NCI-H1436 treated with DMSO at 0.1 percent for 48 hours (cell line): ENCODE measurements around the gene NAV2.

Source experiments
- DNase-seq: peaks from one replicate; lab custom pipeline; 2025; lab: John Stamatoyannopoulos, UW

Gene NAV2

DNA sequence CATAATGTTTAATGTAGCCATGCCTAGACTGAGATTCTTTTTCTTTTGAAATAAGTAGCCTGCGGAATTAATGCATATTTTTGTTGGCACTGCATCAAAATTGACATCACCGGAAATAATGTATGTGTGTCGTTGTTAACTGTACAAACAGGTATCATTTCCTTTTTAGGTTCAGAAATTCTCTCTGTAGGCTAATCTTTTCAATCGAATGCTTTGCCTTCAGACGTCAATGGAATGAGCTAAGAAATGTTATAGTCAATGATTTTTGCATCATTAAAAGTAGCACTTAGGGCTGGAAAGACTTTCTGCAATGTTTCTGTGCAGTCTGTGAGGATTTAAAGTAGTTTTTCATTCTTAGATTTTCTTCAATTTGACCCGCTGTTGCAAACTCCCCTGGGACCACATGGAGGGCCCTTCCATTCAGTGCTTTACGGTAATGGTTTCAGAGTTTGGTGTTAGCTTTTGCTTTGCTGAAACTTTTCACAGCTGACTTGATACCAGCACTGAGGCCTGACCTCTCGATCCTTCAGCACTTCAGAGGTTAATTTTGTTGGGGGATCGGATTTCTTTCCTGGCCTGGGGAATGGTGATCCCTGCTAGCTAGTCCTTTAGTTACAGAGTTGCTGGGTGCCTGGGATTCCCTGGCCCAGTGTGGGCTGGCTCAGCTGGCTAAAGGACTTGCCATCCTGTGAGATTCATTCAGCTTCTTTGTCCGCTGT, 309.9 kb downstream of the NAV2 start:
- no peak for DNase-seq

GRCh38 chr11:20023082-20023426, 310.4 kb downstream of the NAV2 start:
- DNase-seq = no peak

- DNase-seq = no peak
These were observed 311.7 kb downstream of the NAV2 start for GRCh38 chr11:20024172-20024935.

GRCh38 chr11:20025332-20025840, 312.7 kb downstream of the NAV2 start:
- DNase-seq = no peak

GRCh38 chr11:20026629-20027555, 314.3 kb downstream of the NAV2 start:
- DNase-seq = no peak

DNA sequence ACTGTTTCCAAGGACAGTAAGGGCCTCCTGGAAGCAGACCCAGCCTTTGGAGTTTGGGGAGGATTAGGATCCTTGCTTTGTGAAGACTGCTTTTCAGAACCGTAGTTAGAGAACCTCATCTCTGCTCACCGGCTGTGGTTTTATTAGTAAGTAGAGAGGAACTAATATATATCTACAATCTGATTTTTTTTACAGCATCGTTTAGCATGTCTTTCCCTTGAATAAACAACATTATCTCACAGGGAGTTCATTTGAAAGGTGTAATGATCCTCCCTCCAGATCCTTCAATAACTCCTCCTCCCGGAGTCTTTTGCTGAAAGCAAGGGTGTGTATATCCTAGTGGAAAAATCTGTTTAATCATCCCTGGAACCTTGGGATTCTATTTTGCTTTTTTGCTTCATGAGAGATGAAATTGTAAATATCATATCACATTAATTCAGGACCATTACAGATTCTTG, 314.9 kb downstream of the NAV2 start:
- no peak for DNase-seq

- no peak for DNase-seq
These were observed 316.6 kb downstream of the NAV2 start for GRCh38 chr11:20029193-20029592.

DNA sequence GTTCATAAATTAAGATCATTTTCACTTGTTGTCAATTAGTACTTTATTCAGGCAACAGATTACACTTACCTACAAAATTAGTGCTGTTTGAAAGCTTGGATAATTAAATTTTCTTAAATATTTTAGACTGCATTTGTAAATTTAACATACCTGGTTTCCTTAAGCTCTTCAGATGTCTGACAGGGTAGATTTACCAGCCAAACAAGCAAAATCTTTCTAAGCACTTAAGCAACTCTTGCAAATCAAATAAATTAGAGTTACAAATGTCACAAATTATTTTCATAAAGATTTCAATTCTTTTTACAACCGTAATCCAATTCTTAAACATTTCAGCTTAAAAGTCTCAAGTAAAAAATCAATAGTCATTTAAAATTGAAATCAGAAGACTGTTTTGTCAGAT, 317.8 kb downstream of the NAV2 start:
- no peak for DNase-seq

DNA sequence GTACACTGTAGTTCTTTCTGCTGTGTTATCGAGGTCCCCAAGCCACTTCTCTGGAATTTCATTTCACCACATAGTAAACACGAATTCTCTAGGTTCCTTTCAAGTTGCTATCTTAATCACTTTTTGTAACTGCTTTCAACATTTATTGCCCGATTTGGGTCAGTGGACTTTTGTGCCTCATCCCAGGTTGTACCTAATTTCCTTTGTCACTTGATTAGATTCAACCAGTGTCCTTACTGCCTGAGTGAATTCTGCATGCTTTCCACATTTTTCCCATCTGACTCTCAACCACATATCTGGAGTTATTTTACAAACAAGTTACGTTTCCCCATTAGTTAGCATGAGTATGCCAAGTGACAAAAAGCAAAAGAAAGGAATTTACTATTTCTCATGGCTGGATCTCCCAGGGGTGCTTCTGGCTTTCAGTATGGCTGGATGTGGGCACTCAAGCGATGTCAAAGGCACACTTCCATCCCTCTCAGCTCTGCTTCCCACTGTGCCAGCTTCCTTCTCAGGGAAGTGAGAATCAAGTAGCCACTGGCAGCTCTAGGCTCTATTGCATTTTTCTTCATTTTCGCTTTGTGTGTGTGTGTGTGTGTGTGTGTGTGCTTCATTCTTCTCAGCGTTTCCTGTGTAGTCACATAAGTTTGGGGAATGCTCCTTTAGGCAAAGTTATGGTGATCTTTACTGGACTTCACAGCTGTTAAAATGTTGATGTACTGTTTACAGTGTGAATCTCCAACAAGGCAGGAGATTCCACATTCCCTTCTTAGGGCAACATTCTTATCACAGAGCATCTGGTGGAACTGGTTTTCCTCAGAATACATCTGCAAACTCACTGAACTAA, 318.7 kb downstream of the NAV2 start:
- DNase-seq = no peak

GRCh38 chr11:20032127-20032526, 319.5 kb downstream of the NAV2 start:
- DNase-seq = no peak

DNA sequence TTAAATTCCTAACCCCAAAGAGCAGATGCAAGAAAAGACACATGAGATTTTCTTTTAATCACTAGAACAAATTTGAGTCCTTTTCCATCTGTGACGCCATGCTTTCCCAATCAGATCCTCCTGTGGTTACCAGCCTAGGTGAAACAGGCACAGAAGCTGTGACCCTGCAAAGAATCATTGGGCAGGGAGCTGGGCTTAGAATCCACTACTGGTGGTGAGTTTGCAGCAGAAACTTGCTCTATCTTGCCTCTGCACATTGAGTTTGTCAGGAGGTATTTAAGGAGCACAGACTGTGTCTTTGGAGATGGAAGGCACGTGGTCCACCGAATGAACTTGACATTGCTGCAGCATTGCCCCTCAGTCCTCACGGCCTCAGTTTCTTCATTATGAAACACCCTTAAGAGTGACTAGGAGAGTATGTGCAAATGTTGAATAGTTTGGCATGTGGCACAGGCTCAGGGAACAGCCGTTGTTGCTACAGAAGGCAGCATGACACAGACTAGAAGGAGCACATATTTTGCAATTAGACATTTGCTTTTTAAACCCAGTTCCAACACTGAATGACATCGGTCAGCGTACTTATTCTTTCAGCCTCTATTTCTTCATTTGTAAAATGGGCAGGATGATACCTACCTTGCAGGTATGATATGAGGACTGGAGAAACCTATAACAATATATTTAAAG, 320.1 kb downstream of the NAV2 start:
- DNase-seq = no peak

- no peak for DNase-seq
These were observed 321.2 kb downstream of the NAV2 start for GRCh38 chr11:20033806-20034205.

GRCh38 chr11:20034941-20035340, 322.3 kb downstream of the NAV2 start:
- DNase-seq = no peak

DNA sequence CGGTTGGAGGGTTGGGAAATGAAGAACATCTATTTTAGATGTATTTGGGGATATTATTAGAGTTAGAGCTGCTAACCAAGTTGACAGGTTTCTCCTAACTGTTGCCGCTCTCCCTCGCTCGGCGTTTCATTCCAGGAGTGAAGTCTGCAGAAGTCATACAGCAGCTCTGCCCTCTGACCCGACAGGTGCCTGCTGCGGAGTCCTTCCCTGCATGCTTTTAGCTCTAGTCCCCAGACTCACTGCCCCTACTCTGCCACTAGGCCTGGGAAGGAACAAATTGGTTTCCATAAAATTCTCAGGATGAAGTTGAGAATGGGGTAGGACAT, 322.7 kb downstream of the NAV2 start:
- DNase-seq = no peak

DNA sequence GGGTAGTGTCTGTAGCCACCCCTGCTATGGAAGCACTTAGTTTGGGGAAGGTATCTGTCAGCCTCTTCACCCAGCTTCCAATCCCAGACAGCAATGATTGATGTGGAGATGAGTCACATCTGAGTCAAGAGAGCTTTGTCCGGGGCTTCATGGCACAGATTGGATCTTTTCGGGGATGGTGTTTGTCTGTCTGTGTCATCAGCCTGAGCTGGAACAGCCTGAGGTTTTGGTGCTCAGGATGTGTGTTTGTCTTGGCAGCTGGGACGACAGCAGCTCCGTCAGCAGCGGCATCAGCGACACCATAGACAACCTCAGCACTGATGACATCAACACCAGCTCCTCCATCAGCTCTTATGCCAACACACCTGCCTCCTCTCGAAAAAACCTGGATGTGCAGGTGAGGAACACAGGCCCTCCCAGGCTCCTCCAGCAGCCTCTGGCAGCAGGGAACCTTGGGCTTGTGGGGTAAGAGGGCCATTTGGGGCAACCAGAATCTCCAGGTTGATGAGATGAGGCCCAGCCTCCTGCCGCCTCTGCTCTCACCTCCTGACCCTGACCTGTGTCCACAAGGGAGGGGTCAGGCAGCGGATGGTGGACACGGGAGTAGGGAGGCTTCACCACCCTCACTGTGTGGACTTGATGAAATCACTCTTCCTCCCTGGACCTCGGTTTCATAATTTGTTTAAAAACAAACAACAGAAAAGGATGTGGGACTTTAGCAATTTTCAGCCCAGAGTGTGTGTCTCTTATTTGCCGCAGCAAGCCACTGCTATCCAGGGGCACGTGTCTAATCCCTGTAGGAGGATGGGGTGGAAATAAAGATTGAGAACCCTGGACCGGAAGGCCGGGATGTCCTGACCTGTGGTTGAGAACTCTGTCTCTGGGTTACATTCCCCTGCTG, 323.3 kb downstream of the NAV2 start:
- no peak for DNase-seq

GRCh38 chr11:20036626-20037335, 324.1 kb downstream of the NAV2 start:
- no peak for DNase-seq

DNA sequence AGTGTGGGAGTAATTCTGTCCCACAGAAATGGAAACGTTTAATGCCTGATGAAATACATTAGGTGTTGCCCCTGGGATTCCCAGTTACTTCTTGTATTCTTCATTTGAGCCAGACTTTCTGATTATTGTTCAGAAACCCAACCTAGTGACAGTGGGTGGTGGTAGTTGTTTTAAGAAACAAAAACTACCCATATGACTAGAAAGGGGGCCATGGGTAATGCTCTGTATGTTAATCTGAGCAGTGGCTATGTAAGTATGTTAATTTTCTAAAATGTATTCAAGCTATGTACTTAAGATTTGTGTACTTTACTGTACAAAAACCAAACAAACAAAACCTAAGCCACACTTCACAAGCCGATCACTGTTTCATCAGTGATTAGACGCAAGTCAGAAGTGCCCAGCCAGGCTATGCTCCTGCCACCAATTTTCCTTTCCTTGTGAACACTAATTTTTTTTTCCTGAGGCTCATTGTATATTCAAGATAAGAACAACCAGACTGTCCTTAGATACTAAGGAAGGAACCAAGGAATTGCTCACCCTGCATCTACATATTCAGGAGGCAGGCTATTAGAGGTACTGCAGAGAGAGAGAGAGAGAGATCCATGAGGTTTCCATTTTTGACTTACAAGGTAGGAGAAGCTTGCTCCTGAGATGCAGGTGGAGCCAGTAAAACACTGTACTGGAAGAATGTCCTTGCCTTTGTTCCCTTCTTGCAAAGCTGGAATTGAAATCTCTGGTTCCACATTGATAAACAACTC, 324.9 kb downstream of the NAV2 start:
- no peak for DNase-seq

DNA sequence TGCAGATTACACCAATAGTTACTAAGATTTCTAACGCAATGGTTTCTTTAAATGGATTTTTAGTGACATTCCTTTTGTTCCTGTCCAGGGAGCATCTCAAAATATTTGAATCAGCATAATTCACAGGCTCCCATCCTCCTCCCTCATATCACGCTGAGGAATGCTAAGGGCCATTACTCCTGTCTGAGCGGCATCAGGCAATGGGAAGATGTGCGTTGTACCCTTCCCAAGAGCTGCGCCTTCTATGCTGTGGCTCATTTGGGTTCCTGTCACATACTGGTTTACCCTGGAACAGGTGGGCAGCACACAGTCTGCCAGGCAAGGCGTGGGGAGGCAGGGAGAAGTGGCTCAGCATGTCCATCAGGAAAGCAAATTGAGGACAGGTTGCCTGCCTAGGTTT, 325.8 kb downstream of the NAV2 start:
- DNase-seq = no peak

GRCh38 chr11:20038972-20039371, 326.3 kb downstream of the NAV2 start:
- no peak for DNase-seq
